Endothelial cell of umbilical vein (primary cell): ENCODE results near the gene ING2. TPM values are rescaled to one million over a fixed set of nuclear protein-coding genes. Genes with fewer than 3 reads are reported as not detected.

Source experiments
- BruUV-seq: library from RNA; stranded (reverse); fragments of 400-500 nt; replicated peaks from 2 replicates; lab custom pipeline; 2021; lab: Mats Ljungman, UMichigan
- CTCF ChIA-PET: fragments of 300-600, 350-600 bp; sonication (Branson Sonifier 250); formaldehyde crosslinking; loops from one replicate; lab custom pipeline; 2021; ENCODE audit warnings: antibody characterized with exemption, inconsistent platforms; lab: Charles Lee
- POLR2A ChIA-PET: fragments of 300-600, 350-600 bp; sonication (Branson Sonifier 250); formaldehyde crosslinking; loops from one replicate; lab custom pipeline; 2021; ENCODE audit warnings: antibody characterized with exemption, inconsistent platforms; lab: Charles Lee
- DNase-seq: peaks from one replicate; pipeline ENCODE4 v3.0.0-alpha.2; 2011; ENCODE audit warnings: low read depth, low spot score
- FAIRE-seq: peaks from 2 replicates; lab custom pipeline; 2011; peaks lifted over from hg19 to GRCh38; lab: Jason Lieb, UNC
- H2AFZ ChIP-seq: 2 replicates; pipeline ENCODE4 v1.6.0; 2012; ENCODE audit warnings: low read depth, low read length, control low read depth, inconsistent platforms
- H3K27ac ChIP-seq: 2 replicates; pipeline ENCODE4 v1.5.1; 2011; ENCODE audit warnings: low read depth, mild to moderate bottlenecking, control low read depth, low read length, moderate library complexity; ENCODE audit not compliant: insufficient read depth
- H3K27me3 ChIP-seq, 2 experiments: 2 replicates each; pipeline versions ENCODE4 v1.6.0 to v1.6.1; 2011; ENCODE audit warnings: low read length in 2 of 2, mixed read lengths in 1 of 2; ENCODE audit not compliant: control insufficient read depth in 2 of 2, insufficient read depth in 2 of 2
- H3K36me3 ChIP-seq, 2 experiments: 2 replicates in 1 of 2; 3 replicates in 1 of 2; pipeline ENCODE4 v1.5.1; 2011; ENCODE audit warnings: low read length in 2 of 2, mild to moderate bottlenecking in 1 of 2, moderate library complexity in 1 of 2; ENCODE audit not compliant: control insufficient read depth in 2 of 2, insufficient read depth in 2 of 2; ENCODE audit errors: extremely low read depth in 1 of 2
- H3K4me1 ChIP-seq: 3 replicates; pipeline ENCODE4 v1.5.1; 2011; ENCODE audit warnings: mild to moderate bottlenecking, low read length; ENCODE audit not compliant: control insufficient read depth, insufficient read depth; ENCODE audit errors: extremely low read depth
- H3K4me2 ChIP-seq: 2 replicates; pipeline ENCODE4 v1.6.1; 2011; ENCODE audit warnings: low read length, control low read depth, mixed read lengths; ENCODE audit not compliant: insufficient read depth
- H3K4me3 ChIP-seq, 3 experiments: fragments of 200-600 bp in 1 of 3; sonication (generic), shearing (Covaris generic) in 1 of 3; replicated peaks in 1 of 3; 2 replicates each; pipeline ENCODE4 v1.5.1; 2011 to 2016; ENCODE audit warnings: control low read depth in 3 of 3, low read length in 3 of 3, mild to moderate bottlenecking in 2 of 3, inconsistent platforms in 1 of 3, low read depth in 1 of 3, moderate library complexity in 1 of 3; ENCODE audit not compliant: insufficient read depth in 1 of 3
- H3K79me2 ChIP-seq: 2 replicates; pipeline ENCODE4 v1.6.0; 2012; ENCODE audit warnings: low read length, inconsistent platforms; ENCODE audit not compliant: control insufficient read depth, insufficient read depth
- H3K9ac ChIP-seq: replicated peaks from 2 replicates; pipeline ENCODE3; 2011; ENCODE audit warnings: low read length, control low read depth; ENCODE audit not compliant: insufficient read depth; ENCODE audit errors: extremely low read depth
- H3K9me1 ChIP-seq: replicated peaks from 3 replicates; pipeline ENCODE4 v1.6.0; 2011; ENCODE audit warnings: mild to moderate bottlenecking, low read length; ENCODE audit not compliant: control insufficient read depth, insufficient read depth; ENCODE audit errors: extremely low read depth
- H3K9me3 ChIP-seq: replicated peaks from 2 replicates; pipeline ENCODE4 v1.5.1; 2012; ENCODE audit warnings: low read length, inconsistent platforms; ENCODE audit not compliant: control insufficient read depth, insufficient read depth
- H4K20me1 ChIP-seq: replicated peaks from 2 replicates; pipeline ENCODE3; 2011; ENCODE audit warnings: mild to moderate bottlenecking, low read length; ENCODE audit not compliant: control insufficient read depth, insufficient read depth; ENCODE audit errors: extremely low read depth
- EZH2 ChIP-seq: IDR thresholded peaks from 2 replicates; pipeline ENCODE4 v1.6.1; 2012; ENCODE audit warnings: borderline replicate concordance, low read depth, mild to moderate bottlenecking, moderate library complexity, low read length, inconsistent platforms; ENCODE audit not compliant: severe bottlenecking
- FOS ChIP-seq: IDR thresholded peaks from 2 replicates; pipeline ENCODE4 v1.6.1; 2011; ENCODE audit warnings: mild to moderate bottlenecking, low read length, moderate library complexity, borderline replicate concordance; ENCODE audit not compliant: insufficient read depth
- MYC ChIP-seq: IDR thresholded peaks from one replicate; pipeline ENCODE4 v1.6.1; 2011; ENCODE audit warnings: mild to moderate bottlenecking, low read depth, low read length
- POLR2A ChIP-seq: IDR thresholded peaks from 2 replicates; pipeline ENCODE4 v1.6.1; 2012; ENCODE audit warnings: low read depth, mild to moderate bottlenecking, control low read depth, low read length
- POLR2AphosphoS5 ChIP-seq: IDR thresholded peaks from 2 replicates; pipeline ENCODE4 v1.6.1; 2012; ENCODE audit warnings: low read depth, mild to moderate bottlenecking, control low read depth, low read length, moderate library complexity; ENCODE audit not compliant: insufficient read depth
- dilution Hi-C: fragments of 300-500 bp; cut with MboI; formaldehyde crosslinking; loops from one replicate; pipeline ENCODE4 v1.15.0; 2019; ENCODE audit warnings: low sequenced_read_pairs; ENCODE audit not compliant: extremely low pct_ligation_motif_present
- intact Hi-C: fragments of 100-400 bp; cut with micrococcal nuclease; formaldehyde crosslinking; loops from one replicate; pipeline ENCODE4 v1.10.0; 2022
- polyA plus RNA-seq, 4 experiments: library from polyadenylated mRNA; depleted of rRNA in 3 of 4; stranded (reverse) in 3 of 4; unstranded in 1 of 4; fragments of >200 nt; gene quantifications; 2 replicates each; pipeline versions ENCODE4 v1.2.1 to v1.2.3, GENCODE V29; 2011 to 2012; ENCODE audit warnings: missing spikeins in 1 of 4
- total RNA-seq: library from RNA; stranded (reverse); gene quantifications from 2 replicates; pipeline ENCODE4 v1.2.3, GENCODE V29; 2021
- TF ChIP-seq, protein P1 (sequence below): IDR thresholded peaks from 2 replicates; pipeline ENCODE4 v1.6.1; 2011; ENCODE audit not compliant: insufficient read depth, insufficient read length

ING2 gene
- total and polyA plus RNA-seq, 2 donors (not counting 3 experiments of a cell fraction or from before 2014, with no cell fraction given), result 2.7 to 8.4 TPM

DNA sequence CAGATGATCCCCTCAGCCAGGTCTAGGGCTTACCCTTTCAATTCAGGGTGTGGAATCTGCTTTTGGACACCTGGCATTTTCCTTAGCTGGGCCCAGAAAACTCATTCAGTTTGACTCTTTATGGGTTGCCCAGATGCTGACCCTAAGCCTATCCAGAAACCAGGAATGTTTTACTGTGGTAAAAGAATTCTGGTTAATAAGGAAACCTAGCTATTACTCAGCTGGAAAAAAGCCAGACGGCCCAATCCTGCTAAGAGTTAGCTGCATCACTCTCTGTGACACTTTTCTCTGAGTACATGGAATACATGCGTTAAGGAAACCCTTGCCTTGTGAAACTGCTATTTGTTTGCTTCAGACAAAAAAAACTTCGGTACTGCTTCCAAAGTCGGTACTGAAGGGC lies 28.0 kb downstream of the ING2 start:
- no peak overlapping the region for H2AFZ ChIP-seq
- TF ChIP-seq EZH2, result no peak
- TF ChIP-seq, protein P1, sequence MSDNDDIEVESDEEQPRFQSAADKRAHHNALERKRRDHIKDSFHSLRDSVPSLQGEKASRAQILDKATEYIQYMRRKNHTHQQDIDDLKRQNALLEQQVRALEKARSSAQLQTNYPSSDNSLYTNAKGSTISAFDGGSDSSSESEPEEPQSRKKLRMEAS, result no peak
- TF ChIP-seq FOS, result no peak
- no peak for TF ChIP-seq POLR2AphosphoS5
- TF ChIP-seq POLR2A, result no peak
- TF ChIP-seq MYC, result no peak
- H3K27me3 ChIP-seq, result peaks cover 2 to 3% of the 10 kb centered on the region in 2 experiments
- H3K9ac ChIP-seq, result no peak overlapping the region
- H3K4me3 ChIP-seq, result no peak overlapping the region
- no TSS peak for BruUV-seq
- H3K4me1 ChIP-seq, result no peaks in the 10 kb centered on the region
- dilution Hi-C loops, result no loop called here
- ChIA-PET CTCF (interaction anchor here (2.0 kb wide), 1 partner anchor 11 kb away, joined by 5 read pairs; no protein-coding TSS in a partner anchor), POLR2A (no interaction called here)
- FAIRE-seq (no peak), DNase-seq (no peak)
- no peak overlapping the region for H3K4me2 ChIP-seq
- no peaks in the 10 kb centered on the region for H3K36me3 ChIP-seq
- H3K9me3 ChIP-seq, result no peaks in the 10 kb centered on the region
- H4K20me1 ChIP-seq, result no peaks in the 10 kb centered on the region
- H3K9me1 ChIP-seq, result no peaks in the 10 kb centered on the region
- H3K79me2 ChIP-seq, result no peaks in the 10 kb centered on the region
- H3K27ac ChIP-seq, result no peak overlapping the region
- intact Hi-C loops, result no loop called here

DNA sequence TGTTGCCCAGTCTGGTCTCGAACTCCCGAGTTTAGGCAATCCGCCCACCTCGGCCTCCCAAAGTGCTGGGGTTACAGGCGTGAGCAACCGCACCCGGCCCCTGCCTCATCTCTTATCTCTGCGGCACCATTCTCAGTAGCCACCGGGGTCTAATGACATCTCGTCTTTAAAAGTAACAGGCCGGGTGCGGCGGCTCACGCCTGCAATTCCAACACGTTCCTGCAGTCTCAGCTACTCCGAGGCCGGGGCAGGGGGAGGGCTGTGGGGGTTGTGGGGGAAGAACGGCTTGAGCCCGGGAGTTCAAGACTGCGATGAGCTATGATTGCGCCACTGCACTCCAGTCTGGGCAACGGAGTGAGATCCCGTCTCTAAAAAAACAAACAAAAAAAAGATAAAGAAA lies 28.8 kb downstream of the ING2 start:
- intact Hi-C loops (no loop called here), dilution Hi-C loops (no loop called here)
- FAIRE-seq, result no peak
- Histone ChIP-seq H3K9ac (no peak overlapping the region), H3K4me1 (no peaks in the 10 kb centered on the region), H3K36me3 (no peaks in the 10 kb centered on the region), H3K27me3 (peaks cover 2 to 3% of the 10 kb centered on the region in 2 experiments), H2AFZ (no peak overlapping the region), H3K9me1 (no peaks in the 10 kb centered on the region), H4K20me1 (no peaks in the 10 kb centered on the region), H3K79me2 (no peaks in the 10 kb centered on the region), H3K27ac (no peak overlapping the region), H3K4me2 (no peak overlapping the region), H3K4me3 (no peak overlapping the region), H3K9me3 (no peaks in the 10 kb centered on the region)
- ChIA-PET POLR2A (no interaction called here), CTCF (interaction anchor here (2.0 kb wide), 1 partner anchor 10 kb away, joined by 5 read pairs; no protein-coding TSS in a partner anchor)
- no peak for TF ChIP-seq MYC
- no TSS peak for BruUV-seq
- no peak for DNase-seq
